ENCODE measurements around the gene PDE1C.

Gene PDE1C

GRCh38 chr7:32068411-32069101, 1.7 kb downstream of the PDE1C start:
- WGBS: 82% methylated on average over 9 of the region's 11 CpGs

GRCh38 chr7:32066441-32066840, 3.8 kb downstream of the PDE1C start:
- H2BK12ac ChIP-seq (ENCODE audit: low read length in 2 of 2): no peak overlapping the region
- peak overlapping the region in 1 of 2 experiments; percentile 15 for H3K4me3 ChIP-seq (ENCODE audit: insufficient read depth in 1 of 2, low read depth in 1 of 2, low read length in 2 of 2)
- no peak overlapping the region for H4K91ac ChIP-seq (ENCODE audit: low read length)
- no peak overlapping the region for H2AFZ ChIP-seq (ENCODE audit: low read depth, low read length)
- no peaks in the 10 kb centered on the region for H3K9me3 ChIP-seq (ENCODE audit: control insufficient read depth, low read length)
- H3K4ac ChIP-seq (ENCODE audit: low read depth in 1 of 2, low read length in 2 of 2): no peak overlapping the region
- no peak overlapping the region for H3K27ac ChIP-seq (ENCODE audit: low read length, poor library complexity, severe bottlenecking)
- H3K9ac ChIP-seq (ENCODE audit: low read length): no peak overlapping the region
- no peak overlapping the region for H3K14ac ChIP-seq (ENCODE audit: low read length in 2 of 2)
- H3K4me1 ChIP-seq (ENCODE audit: control insufficient read depth, insufficient read depth, low read depth, low read length): peaks cover 2% of the 10 kb centered on the region
- H3K18ac ChIP-seq (ENCODE audit: low read depth in 1 of 2, low read length in 2 of 2): no peak overlapping the region
- peaks cover 7% of the 10 kb centered on the region for H3K79me1 ChIP-seq (replicated peaks; ENCODE audit: low read length, poor library complexity, severe bottlenecking)
- no peak overlapping the region for H3K23ac ChIP-seq (ENCODE audit: low read length in 2 of 2)
- no peak overlapping the region for H2BK5ac ChIP-seq (ENCODE audit: low read depth, low read length, poor library complexity, severe bottlenecking)
- H2BK120ac ChIP-seq (ENCODE audit: low read depth, low read length): no peak overlapping the region
- no peak overlapping the region for H2AK5ac ChIP-seq (ENCODE audit: low read length, severe bottlenecking)
- H2BK15ac ChIP-seq (ENCODE audit: low read depth, poor library complexity, severe bottlenecking): no peak overlapping the region
- DNase-seq: no peak
- peaks cover 0 to 3% of the 10 kb centered on the region in 2 experiments for H3K36me3 ChIP-seq (ENCODE audit: control insufficient read depth in 1 of 2, insufficient read depth in 2 of 2, low read depth in 1 of 2, low read length in 2 of 2)
- no peak overlapping the region for H3K4me2 ChIP-seq (ENCODE audit: low read length, poor library complexity, severe bottlenecking)
- H3K27me3 ChIP-seq (ENCODE audit: control insufficient read depth in 1 of 2, insufficient read depth in 1 of 2, low read length in 2 of 2): no peaks in the 10 kb centered on the region
- WGBS: 89% methylated on average over 2 of the region's 2 CpGs
- no peak overlapping the region for H4K8ac ChIP-seq (ENCODE audit: low read length)

More at GRCh38 chr7:32068411-32069101, 1.7 kb downstream of the PDE1C start:
- Histone ChIP-seq H3K18ac (ENCODE audit: low read depth in 1 of 2, low read length in 2 of 2) (no peak overlapping the region), H3K79me1 (replicated peaks; ENCODE audit: low read length, poor library complexity, severe bottlenecking) (peaks cover 10% of the 10 kb centered on the region), H3K14ac (ENCODE audit: low read length in 2 of 2) (no peak overlapping the region), H4K91ac (ENCODE audit: low read length) (no peak overlapping the region), H3K9ac (ENCODE audit: low read length) (no peak overlapping the region), H3K4me2 (ENCODE audit: low read length, poor library complexity, severe bottlenecking) (peak overlapping the region; percentile 5), H3K4me3 (ENCODE audit: insufficient read depth in 1 of 2, low read depth in 1 of 2, low read length in 2 of 2) (peak overlapping the region in 1 of 2 experiments; percentile 89), H2BK15ac (ENCODE audit: low read depth, poor library complexity, severe bottlenecking) (no peak overlapping the region), H4K8ac (ENCODE audit: low read length) (no peak overlapping the region), H3K27me3 (ENCODE audit: control insufficient read depth in 1 of 2, insufficient read depth in 1 of 2, low read length in 2 of 2) (peaks cover 0 to 6% of the 10 kb centered on the region in 2 experiments), H3K4me1 (ENCODE audit: control insufficient read depth, insufficient read depth, low read depth, low read length) (peaks cover 2% of the 10 kb centered on the region), H3K9me3 (ENCODE audit: control insufficient read depth, low read length) (no peaks in the 10 kb centered on the region), H2BK5ac (ENCODE audit: low read depth, low read length, poor library complexity, severe bottlenecking) (no peak overlapping the region), H3K4ac (ENCODE audit: low read depth in 1 of 2, low read length in 2 of 2) (no peak overlapping the region), H3K23ac (ENCODE audit: low read length in 2 of 2) (no peak overlapping the region), H2AFZ (ENCODE audit: low read depth, low read length) (no peak overlapping the region), H2BK12ac (ENCODE audit: low read length in 2 of 2) (no peak overlapping the region), H3K27ac (ENCODE audit: low read length, poor library complexity, severe bottlenecking) (no peak overlapping the region), H3K36me3 (ENCODE audit: control insufficient read depth in 1 of 2, insufficient read depth in 2 of 2, low read depth in 1 of 2, low read length in 2 of 2) (peaks cover 0 to 2% of the 10 kb centered on the region in 2 experiments), H2BK120ac (ENCODE audit: low read depth, low read length) (no peak overlapping the region), H2AK5ac (ENCODE audit: low read length, severe bottlenecking) (no peak overlapping the region)
- no peak for DNase-seq

- WGBS: 100% methylated on average over 2 of the region's 5 CpGs
- Histone ChIP-seq H3K9me3 (ENCODE audit: control insufficient read depth, low read length) (no peaks in the 10 kb centered on the region), H2BK12ac (ENCODE audit: low read length in 2 of 2) (no peak overlapping the region), H4K8ac (ENCODE audit: low read length) (no peak overlapping the region), H2BK5ac (ENCODE audit: low read depth, low read length, poor library complexity, severe bottlenecking) (no peak overlapping the region), H2AFZ (ENCODE audit: low read depth, low read length) (no peak overlapping the region), H3K4me3 (ENCODE audit: insufficient read depth in 1 of 2, low read depth in 1 of 2, low read length in 2 of 2) (no peak overlapping the region), H3K23ac (ENCODE audit: low read length in 2 of 2) (no peak overlapping the region), H2BK120ac (ENCODE audit: low read depth, low read length) (no peak overlapping the region), H3K27ac (ENCODE audit: low read length, poor library complexity, severe bottlenecking) (no peak overlapping the region), H3K14ac (ENCODE audit: low read length in 2 of 2) (no peak overlapping the region), H3K4me1 (ENCODE audit: control insufficient read depth, insufficient read depth, low read depth, low read length) (peaks cover 7% of the 10 kb centered on the region), H2BK15ac (ENCODE audit: low read depth, poor library complexity, severe bottlenecking) (no peak overlapping the region), H3K36me3 (ENCODE audit: control insufficient read depth in 1 of 2, insufficient read depth in 2 of 2, low read depth in 1 of 2, low read length in 2 of 2) (peaks cover 0 to 6% of the 10 kb centered on the region in 2 experiments), H3K18ac (ENCODE audit: low read depth in 1 of 2, low read length in 2 of 2) (no peak overlapping the region), H3K4ac (ENCODE audit: low read depth in 1 of 2, low read length in 2 of 2) (no peak overlapping the region), H3K79me1 (replicated peaks; ENCODE audit: low read length, poor library complexity, severe bottlenecking) (peaks cover 11% of the 10 kb centered on the region), H3K4me2 (ENCODE audit: low read length, poor library complexity, severe bottlenecking) (no peak overlapping the region), H2AK5ac (ENCODE audit: low read length, severe bottlenecking) (no peak overlapping the region), H3K27me3 (ENCODE audit: control insufficient read depth in 1 of 2, insufficient read depth in 1 of 2, low read length in 2 of 2) (no peaks in the 10 kb centered on the region), H4K91ac (ENCODE audit: low read length) (no peak overlapping the region), H3K9ac (ENCODE audit: low read length) (no peak overlapping the region)
- no peak for DNase-seq
These were observed 6.6 kb downstream of the PDE1C start for GRCh38 chr7:32063614-32064013.

DNA sequence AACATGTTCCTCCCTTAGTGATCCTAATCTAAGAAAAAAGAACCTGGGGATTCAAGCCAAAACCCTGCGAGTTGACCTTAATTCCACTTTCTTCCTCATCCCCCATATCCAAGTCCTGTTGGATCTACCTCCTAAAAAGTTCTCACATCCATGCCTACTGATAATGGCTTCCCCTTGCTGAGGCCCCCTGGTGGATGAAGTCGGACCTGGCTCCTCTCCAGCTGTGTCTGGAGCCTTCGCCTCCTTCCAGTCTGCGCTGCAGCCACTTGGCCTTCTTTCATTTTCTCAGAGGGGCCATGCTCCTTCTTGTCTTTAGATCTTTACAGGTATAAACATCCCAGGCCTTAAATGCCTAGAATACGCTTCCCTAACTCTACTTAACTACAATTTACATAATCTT, 8.1 kb downstream of the PDE1C start:
- Histone ChIP-seq H3K27me3 (ENCODE audit: control insufficient read depth in 1 of 2, insufficient read depth in 1 of 2, low read length in 2 of 2) (no peaks in the 10 kb centered on the region), H3K4ac (ENCODE audit: low read depth in 1 of 2, low read length in 2 of 2) (no peak overlapping the region), H3K4me2 (ENCODE audit: low read length, poor library complexity, severe bottlenecking) (no peak overlapping the region), H3K36me3 (ENCODE audit: control insufficient read depth in 1 of 2, insufficient read depth in 2 of 2, low read depth in 1 of 2, low read length in 2 of 2) (peaks cover 0 to 6% of the 10 kb centered on the region in 2 experiments), H3K79me1 (replicated peaks; ENCODE audit: low read length, poor library complexity, severe bottlenecking) (peaks cover 11% of the 10 kb centered on the region), H2BK120ac (ENCODE audit: low read depth, low read length) (no peak overlapping the region), H4K91ac (ENCODE audit: low read length) (no peak overlapping the region), H3K14ac (ENCODE audit: low read length in 2 of 2) (no peak overlapping the region), H3K9ac (ENCODE audit: low read length) (no peak overlapping the region), H3K27ac (ENCODE audit: low read length, poor library complexity, severe bottlenecking) (no peak overlapping the region), H2BK12ac (ENCODE audit: low read length in 2 of 2) (no peak overlapping the region), H2AFZ (ENCODE audit: low read depth, low read length) (no peak overlapping the region), H4K8ac (ENCODE audit: low read length) (no peak overlapping the region), H2BK5ac (ENCODE audit: low read depth, low read length, poor library complexity, severe bottlenecking) (no peak overlapping the region), H3K23ac (ENCODE audit: low read length in 2 of 2) (no peak overlapping the region), H2AK5ac (ENCODE audit: low read length, severe bottlenecking) (peak overlapping the region; percentile 22), H2BK15ac (ENCODE audit: low read depth, poor library complexity, severe bottlenecking) (no peak overlapping the region), H3K4me3 (ENCODE audit: insufficient read depth in 1 of 2, low read depth in 1 of 2, low read length in 2 of 2) (no peak overlapping the region), H3K4me1 (ENCODE audit: control insufficient read depth, insufficient read depth, low read depth, low read length) (peaks cover 9% of the 10 kb centered on the region), H3K9me3 (ENCODE audit: control insufficient read depth, low read length) (no peaks in the 10 kb centered on the region), H3K18ac (ENCODE audit: low read depth in 1 of 2, low read length in 2 of 2) (peak overlapping the region in 1 of 2 experiments; percentile 23)
- DNase-seq: peak; percentile 65
- WGBS: 76% methylated on average over 5 of the region's 5 CpGs

Measured in mesenchymal stem cell (in vitro differentiated cells and primary cell).